GM10266 (cell line): ENCODE data around the gene DLK2.

Experiments used
- DNase-seq: peaks from one replicate; pipeline ENCODE4 v3.0.0; 2012; ENCODE audit errors: extremely low spot score
- TF ChIP-seq, protein P1 (sequence below): IDR thresholded peaks from 2 replicates; pipeline ENCODE4 v1.5.1; 2012; ENCODE audit warnings: mild to moderate bottlenecking, low read depth; ENCODE audit not compliant: control insufficient read depth, insufficient read depth; ENCODE audit errors: missing control alignments

Gene DLK2

DNA sequence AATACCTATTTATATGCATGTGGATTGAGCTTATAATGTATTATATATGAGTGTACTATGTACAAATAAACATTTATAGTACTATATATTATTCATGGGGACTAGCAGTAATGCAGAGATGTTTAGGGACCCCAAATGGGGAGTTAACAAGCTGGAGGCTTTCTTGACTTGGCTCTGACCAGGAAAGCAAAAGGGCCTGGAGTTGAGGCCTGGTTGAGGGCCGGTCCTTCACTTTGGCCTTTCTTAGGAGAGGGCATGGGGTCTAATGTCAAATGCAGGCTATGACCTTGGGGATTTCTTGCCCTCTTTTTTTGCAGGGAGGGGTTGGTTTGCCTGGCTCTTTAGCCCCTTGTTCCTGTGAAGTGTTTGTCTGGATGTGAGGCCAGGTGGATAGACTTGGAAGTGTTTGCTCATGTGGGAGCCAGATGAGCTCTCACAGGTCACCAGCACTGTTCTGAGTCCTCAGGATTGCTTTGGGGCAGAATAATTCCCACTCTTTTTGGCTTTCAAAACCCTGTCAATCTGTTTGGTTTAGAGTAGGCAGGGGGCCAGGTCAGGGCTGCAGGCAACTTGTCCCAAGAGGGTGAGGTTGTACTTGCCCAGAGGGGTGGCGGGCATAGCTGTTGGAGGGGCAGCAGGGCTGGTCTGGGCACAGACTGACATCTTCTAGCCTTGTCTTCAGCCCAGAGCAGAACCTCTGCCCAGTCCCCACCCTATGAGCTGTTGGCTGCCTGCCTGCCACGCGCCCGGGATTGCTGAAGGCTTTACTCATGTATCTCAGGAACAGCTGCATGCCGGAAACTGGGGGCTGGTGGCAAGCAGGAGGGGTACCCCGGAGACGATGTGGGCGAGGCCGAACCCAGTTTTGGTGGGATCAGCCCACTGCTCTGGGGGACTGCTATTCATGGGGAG lies 36.7 kb upstream of the DLK2 start:
- TF ChIP-seq, protein P1, sequence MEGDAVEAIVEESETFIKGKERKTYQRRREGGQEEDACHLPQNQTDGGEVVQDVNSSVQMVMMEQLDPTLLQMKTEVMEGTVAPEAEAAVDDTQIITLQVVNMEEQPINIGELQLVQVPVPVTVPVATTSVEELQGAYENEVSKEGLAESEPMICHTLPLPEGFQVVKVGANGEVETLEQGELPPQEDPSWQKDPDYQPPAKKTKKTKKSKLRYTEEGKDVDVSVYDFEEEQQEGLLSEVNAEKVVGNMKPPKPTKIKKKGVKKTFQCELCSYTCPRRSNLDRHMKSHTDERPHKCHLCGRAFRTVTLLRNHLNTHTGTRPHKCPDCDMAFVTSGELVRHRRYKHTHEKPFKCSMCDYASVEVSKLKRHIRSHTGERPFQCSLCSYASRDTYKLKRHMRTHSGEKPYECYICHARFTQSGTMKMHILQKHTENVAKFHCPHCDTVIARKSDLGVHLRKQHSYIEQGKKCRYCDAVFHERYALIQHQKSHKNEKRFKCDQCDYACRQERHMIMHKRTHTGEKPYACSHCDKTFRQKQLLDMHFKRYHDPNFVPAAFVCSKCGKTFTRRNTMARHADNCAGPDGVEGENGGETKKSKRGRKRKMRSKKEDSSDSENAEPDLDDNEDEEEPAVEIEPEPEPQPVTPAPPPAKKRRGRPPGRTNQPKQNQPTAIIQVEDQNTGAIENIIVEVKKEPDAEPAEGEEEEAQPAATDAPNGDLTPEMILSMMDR = no peak
- no peak for DNase-seq

DNA sequence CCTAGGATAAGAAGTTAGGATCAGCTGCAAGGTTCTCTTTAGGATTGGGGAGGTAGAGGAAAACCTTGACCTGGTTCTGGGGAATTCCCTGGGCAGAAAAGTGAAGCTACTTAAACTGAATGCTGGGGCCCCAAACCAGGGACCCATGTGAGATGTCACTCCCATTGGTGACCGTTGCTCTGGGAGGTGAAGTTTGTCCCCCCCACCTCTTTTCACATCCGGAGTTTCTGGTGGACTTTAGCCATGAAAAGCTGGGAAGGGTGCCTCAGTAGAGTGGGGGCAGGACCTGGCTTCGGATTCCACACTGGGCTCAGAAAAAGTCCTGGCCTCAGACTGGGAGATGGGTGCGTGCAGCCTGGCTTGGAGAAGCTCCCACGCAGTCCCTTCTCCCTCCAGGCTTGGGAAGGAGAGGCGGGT lies 35.2 kb upstream of the DLK2 start:
- no peak for DNase-seq
- TF ChIP-seq, protein P1 = no peak

- DNase-seq = no peak
- TF ChIP-seq, protein P1 = no peak
Measured at GRCh38 chr6:43489277-43490072, 34.1 kb upstream of the DLK2 start.

DNA sequence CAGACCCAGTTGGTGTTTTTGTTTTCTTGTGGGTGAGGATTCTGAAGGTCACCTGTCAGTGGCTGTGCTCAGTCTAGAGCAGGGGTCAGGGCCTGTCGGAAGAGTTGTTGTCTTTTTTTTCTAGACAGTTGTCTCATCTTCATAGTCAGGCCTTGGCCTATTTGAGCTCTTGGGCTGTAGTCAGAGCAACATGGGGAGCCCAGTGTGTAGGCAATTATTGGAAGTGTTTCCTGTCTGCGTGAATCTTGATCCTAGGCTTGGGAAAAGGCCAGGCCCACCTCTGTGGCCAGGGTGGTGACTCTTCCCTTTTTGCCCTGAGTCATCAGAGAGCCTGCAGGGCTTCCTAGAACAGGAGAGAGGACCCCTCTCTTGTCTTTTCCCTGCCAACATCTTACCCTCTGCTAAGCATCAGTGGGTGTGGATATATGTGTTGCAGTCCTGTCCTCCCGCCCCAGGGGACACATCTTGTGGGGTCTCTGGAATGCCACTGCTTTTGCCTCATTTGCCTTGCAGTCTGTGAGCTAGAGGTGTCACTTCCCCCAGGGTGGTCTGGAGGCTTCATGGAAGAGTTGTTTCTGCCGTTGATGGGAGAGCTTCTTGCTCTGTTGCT lies 33.4 kb upstream of the DLK2 start:
- TF ChIP-seq, protein P1 = no peak
- no peak for DNase-seq

DNA sequence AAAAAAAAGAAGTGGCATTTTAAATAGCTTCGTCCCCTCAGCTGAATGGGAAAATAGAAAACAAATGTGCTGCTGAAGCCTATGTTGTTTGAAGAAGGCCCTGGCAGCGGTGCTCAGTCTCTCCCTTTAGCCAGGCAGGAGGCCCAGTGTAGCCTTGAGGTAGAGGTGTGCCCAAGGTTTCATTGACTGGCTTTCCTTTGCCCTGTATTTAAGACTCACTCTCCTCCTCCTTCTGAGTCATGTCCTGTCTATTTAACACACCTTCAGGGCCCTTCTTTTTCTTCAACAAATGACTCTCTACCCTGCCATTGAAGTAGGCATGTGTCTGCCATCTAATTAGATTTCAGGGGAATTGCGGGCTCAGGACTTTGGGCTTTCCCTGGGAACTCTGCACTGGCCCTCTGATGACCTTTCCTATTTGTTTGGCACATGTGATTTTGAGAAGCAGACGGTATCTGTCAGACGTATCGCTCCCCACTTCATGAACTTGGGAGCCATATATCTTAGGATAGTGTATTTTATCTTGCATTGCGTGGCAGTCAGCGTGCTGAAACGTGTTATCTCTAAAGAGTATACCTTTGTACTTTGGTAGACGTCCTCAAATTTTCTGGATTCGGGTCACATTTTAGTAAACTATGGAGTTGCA lies 26.4 kb upstream of the DLK2 start:
- no peak for DNase-seq
- TF ChIP-seq, protein P1 = no peak

DNA sequence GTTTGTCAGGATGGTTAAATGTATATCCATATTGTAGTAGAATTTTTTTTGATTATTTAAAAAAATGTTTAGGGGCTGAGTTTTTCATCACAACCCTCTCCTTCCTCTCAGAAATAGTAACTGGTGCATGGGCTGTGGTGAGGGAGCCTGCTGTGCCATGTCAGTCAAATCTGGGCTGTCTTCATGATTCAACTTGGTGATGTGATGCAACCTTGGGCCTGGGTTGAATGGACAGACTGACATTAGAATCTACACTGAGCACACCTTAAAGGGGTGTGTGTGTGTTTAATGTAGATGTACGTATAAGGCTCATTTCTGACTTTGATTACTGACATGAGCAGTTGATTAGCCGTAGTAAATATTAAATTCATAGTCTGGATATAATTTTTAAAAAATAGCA lies 25.7 kb upstream of the DLK2 start:
- TF ChIP-seq, protein P1 = no peak
- DNase-seq = no peak

GRCh38 chr6:43478008-43478372 lies 22.6 kb upstream of the DLK2 start:
- TF ChIP-seq, protein P1 = no peak
- no peak for DNase-seq
